ENCODE data around the gene KAZN.

KAZN gene

DNA sequence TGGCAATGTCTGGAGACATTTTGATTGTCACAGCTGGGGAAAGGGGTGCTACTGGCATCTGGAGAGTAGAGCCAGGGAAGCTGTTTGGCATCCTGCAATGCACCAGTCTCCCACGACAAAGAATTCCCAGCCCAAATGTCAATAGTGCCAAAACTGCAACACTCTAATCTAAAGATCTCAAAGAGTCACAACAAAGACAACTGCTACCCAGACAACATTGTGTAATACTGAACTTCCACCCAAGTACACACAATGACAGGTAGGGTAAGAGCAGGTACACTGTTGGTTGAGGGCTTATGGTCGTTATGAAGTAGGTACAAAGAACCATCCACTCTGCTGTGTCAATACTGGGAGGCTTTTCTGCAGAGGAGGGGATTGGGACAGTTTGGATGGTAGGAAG, 546.8 kb downstream of the KAZN start:
- no peaks in the 10 kb centered on the region for H3K9me3 ChIP-seq (ENCODE audit: control insufficient read depth, insufficient read depth, low read depth, low read length)
- no peaks in the 10 kb centered on the region for H3K36me3 ChIP-seq (ENCODE audit: control insufficient read depth in 2 of 2, insufficient read depth in 1 of 2, low read length in 2 of 2)
- ChIA-PET CTCF (interaction anchor here (2.5 kb wide), 1 partner anchor 16 kb away, joined by 14 read pairs; no protein-coding TSS in a partner anchor), POLR2A (no interaction called here)
- no peaks in the 10 kb centered on the region for H3K4me1 ChIP-seq (ENCODE audit: control insufficient read depth, insufficient read depth, low read length)
- H3K27ac ChIP-seq (ENCODE audit: extremely low read depth, low read depth, low read length), result no peak overlapping the region
- TF ChIP-seq ZNF585B (tag by site-specific recombination; IDR thresholded peaks at IDR 0.05) (no peak), ZNF677 (tag by site-specific recombination; IDR thresholded peaks at IDR 0.05) (no peak)
- TF ChIP-seq, protein P1, sequence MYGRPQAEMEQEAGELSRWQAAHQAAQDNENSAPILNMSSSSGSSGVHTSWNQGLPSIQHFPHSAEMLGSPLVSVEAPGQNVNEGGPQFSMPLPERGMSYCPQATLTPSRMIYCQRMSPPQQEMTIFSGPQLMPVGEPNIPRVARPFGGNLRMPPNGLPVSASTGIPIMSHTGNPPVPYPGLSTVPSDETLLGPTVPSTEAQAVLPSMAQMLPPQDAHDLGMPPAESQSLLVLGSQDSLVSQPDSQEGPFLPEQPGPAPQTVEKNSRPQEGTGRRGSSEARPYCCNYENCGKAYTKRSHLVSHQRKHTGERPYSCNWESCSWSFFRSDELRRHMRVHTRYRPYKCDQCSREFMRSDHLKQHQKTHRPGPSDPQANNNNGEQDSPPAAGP (tag by site-specific recombination; IDR thresholded peaks at IDR 0.05), result no peak
- no peak overlapping the region for H3K4me3 ChIP-seq (ENCODE audit: low read depth, low read length)

DNA sequence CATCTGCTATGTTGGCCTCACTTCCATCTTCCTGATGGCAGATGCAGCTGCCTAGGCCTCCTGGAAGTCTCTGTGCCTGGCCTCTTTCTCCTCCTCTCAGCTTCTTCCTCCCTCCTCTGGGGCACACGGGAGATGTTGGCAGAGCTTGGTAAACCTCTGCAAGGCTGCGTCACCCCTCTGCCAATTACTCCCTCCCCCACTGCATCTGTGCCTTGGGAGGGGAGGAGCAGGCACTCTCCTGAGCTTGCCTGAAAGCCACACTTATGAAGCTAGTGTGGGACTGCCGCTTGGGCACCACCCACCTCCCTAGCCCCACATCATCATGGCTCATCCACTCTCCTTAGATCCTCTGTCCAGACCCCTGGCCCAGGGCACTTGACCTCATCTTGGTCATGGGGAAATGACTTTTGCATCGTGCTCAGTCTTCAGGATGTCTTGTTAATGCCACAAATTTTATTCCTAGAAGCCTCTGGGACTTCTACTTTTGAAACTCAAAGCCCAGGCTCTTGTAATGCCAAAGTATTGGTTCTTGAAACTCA, 547.7 kb downstream of the KAZN start:
- H3K4me1 ChIP-seq (ENCODE audit: control insufficient read depth, insufficient read depth, low read length), result no peaks in the 10 kb centered on the region
- TF ChIP-seq, protein P2, sequence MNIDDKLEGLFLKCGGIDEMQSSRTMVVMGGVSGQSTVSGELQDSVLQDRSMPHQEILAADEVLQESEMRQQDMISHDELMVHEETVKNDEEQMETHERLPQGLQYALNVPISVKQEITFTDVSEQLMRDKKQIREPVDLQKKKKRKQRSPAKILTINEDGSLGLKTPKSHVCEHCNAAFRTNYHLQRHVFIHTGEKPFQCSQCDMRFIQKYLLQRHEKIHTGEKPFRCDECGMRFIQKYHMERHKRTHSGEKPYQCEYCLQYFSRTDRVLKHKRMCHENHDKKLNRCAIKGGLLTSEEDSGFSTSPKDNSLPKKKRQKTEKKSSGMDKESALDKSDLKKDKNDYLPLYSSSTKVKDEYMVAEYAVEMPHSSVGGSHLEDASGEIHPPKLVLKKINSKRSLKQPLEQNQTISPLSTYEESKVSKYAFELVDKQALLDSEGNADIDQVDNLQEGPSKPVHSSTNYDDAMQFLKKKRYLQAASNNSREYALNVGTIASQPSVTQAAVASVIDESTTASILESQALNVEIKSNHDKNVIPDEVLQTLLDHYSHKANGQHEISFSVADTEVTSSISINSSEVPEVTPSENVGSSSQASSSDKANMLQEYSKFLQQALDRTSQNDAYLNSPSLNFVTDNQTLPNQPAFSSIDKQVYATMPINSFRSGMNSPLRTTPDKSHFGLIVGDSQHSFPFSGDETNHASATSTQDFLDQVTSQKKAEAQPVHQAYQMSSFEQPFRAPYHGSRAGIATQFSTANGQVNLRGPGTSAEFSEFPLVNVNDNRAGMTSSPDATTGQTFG (tag by site-specific recombination; IDR thresholded peaks at IDR 0.05; ENCODE audit: borderline replicate concordance), result no peak
- TF ChIP-seq SP2 (tag by site-specific recombination; IDR thresholded peaks at IDR 0.05) (no peak), SP3 (tag by site-specific recombination; IDR thresholded peaks at IDR 0.05) (no peak), WT1 (tag by site-specific recombination; IDR thresholded peaks at IDR 0.05) (no peak), ZNF138 (tag by site-specific recombination; IDR thresholded peaks at IDR 0.05; ENCODE audit: borderline replicate concordance) (no peak), SP7 (tag by site-specific recombination; IDR thresholded peaks at IDR 0.05) (no peak), ZNF792 (tag by site-specific recombination; IDR thresholded peaks at IDR 0.05) (no peak), MEIS1 (CRISPR knock-in tag; IDR thresholded peaks at IDR 0.05; ENCODE audit: borderline replicate concordance) (no peak), ZNF48 (tag by site-specific recombination; IDR thresholded peaks at IDR 0.05) (no peak), ZNF629 (tag by site-specific recombination; IDR thresholded peaks at IDR 0.05) (no peak), ZNF404 (tag by site-specific recombination; IDR thresholded peaks at IDR 0.05) (no peak), ZNF585B (tag by site-specific recombination; IDR thresholded peaks at IDR 0.05) (no peak)
- TF ChIP-seq, protein P3, sequence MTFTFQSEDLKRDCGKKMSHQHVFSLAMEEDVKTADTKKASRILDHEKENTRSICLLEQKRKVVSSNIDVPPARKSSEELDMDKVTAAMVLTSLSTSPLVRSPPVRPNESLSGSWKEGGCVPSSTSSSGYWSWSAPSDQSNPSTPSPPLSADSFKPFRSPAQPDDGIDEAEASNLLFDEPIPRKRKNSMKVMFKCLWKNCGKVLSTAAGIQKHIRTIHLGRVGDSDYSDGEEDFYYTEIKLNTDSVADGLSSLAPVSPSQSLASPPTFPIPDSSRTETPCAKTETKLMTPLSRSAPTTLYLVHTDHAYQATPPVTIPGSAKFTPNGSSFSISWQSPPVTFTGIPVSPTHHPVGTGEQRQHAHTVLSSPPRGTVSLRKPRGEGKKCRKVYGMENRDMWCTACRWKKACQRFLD (tag by site-specific recombination; IDR thresholded peaks at IDR 0.05), result no peak
- TF ChIP-seq, protein P4, sequence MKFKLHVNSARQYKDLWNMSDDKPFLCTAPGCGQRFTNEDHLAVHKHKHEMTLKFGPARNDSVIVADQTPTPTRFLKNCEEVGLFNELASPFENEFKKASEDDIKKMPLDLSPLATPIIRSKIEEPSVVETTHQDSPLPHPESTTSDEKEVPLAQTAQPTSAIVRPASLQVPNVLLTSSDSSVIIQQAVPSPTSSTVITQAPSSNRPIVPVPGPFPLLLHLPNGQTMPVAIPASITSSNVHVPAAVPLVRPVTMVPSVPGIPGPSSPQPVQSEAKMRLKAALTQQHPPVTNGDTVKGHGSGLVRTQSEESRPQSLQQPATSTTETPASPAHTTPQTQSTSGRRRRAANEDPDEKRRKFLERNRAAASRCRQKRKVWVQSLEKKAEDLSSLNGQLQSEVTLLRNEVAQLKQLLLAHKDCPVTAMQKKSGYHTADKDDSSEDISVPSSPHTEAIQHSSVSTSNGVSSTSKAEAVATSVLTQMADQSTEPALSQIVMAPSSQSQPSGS (tag by site-specific recombination; IDR thresholded peaks at IDR 0.05; ENCODE audit: low read depth), result no peak
- TF ChIP-seq, protein P1 (tag by site-specific recombination; IDR thresholded peaks at IDR 0.05), result no peak
- no peak overlapping the region for H3K27ac ChIP-seq (ENCODE audit: extremely low read depth, low read depth, low read length)
- H3K4me3 ChIP-seq (ENCODE audit: low read depth, low read length), result no peak overlapping the region
- no peaks in the 10 kb centered on the region for H3K9me3 ChIP-seq (ENCODE audit: control insufficient read depth, insufficient read depth, low read depth, low read length)
- no peaks in the 10 kb centered on the region for H3K36me3 ChIP-seq (ENCODE audit: control insufficient read depth in 2 of 2, insufficient read depth in 1 of 2, low read length in 2 of 2)
- POLR2A ChIA-PET, result no interaction called here
- CTCF ChIA-PET, result interaction anchor here (3.5 kb wide), 1 partner anchor 126 kb away, joined by 21 read pairs; no protein-coding TSS in a partner anchor

Measured in HEK293 (cell line).